ENCODE data around the gene ATP4B. TPM values are rescaled to one million over a fixed set of nuclear protein-coding genes. Genes with fewer than 3 reads are reported as not detected.

Gene ATP4B
- polyA plus RNA-seq, 1 of the 3 experiments (the other 2 are of a cell fraction): not detected

DNA sequence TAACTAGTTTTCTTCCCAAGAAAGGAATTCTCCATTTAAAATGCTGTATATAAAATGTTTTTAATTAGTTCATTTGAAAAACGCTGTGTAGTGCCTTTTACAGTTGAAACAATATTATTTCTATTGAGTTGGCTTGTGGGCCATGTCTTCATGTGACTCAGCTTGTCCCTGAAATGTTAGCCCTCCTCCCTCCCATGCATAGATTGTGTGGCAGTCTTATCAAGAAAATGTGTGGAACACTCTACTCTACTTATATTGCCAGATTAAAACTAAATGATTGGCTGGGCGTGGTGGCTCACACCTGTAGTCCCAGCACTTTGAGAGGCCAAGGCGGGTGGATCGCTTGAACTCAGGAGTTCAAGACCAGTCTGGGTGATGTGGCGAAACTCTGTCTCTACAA is 40.0 kb downstream of the ATP4B start:
- no peak overlapping the region for H3K4me2 ChIP-seq
- H3K4me1 ChIP-seq (ENCODE audit: control insufficient read depth in 1 of 2, insufficient read depth in 2 of 2, low read depth in 1 of 2, low read length in 1 of 2): peaks cover 3 to 15% of the 10 kb centered on the region in 2 experiments; a peak in 2 of 4 replicates
- DNase-seq: no peak
- no peak for TF ChIP-seq GABPA (IDR thresholded peaks at IDR 0.05; ENCODE audit: low read depth)
- no peak for TF ChIP-seq TAF1 (IDR thresholded peaks at IDR 0.05; ENCODE audit: borderline replicate concordance, low read depth, low read length)
- TF ChIP-seq TCF12 (IDR thresholded peaks at IDR 0.05): no peak
- no peak for TF ChIP-seq RXRA (IDR thresholded peaks at IDR 0.05; ENCODE audit: borderline replicate concordance, low read depth)
- no peak for TF ChIP-seq CHD2 (IDR thresholded peaks at IDR 0.05; ENCODE audit: low read length, partially characterized antibody)
- TF ChIP-seq MEF2A (IDR thresholded peaks at IDR 0.05; ENCODE audit: borderline replicate concordance, low read depth): no peak
- TF ChIP-seq SMC3 (IDR thresholded peaks at IDR 0.05; ENCODE audit: low read depth, low read length): no peak
- no peak for TF ChIP-seq EZH2phosphoT487 (IDR thresholded peaks at IDR 0.05; ENCODE audit: borderline replicate concordance, low read depth)
- TF ChIP-seq CTCF (IDR thresholded peaks at IDR 0.05): no peak
- no peak for TF ChIP-seq FOXM1 (IDR thresholded peaks at IDR 0.05; ENCODE audit: low read depth)
- no peak for TF ChIP-seq GATA2 (CRISPR knock-in tag; IDR thresholded peaks at IDR 0.05)
- H3K79me2 ChIP-seq (ENCODE audit: insufficient read depth): peaks cover 67% of the 10 kb centered on the region
- peaks cover 0 to 3% of the 10 kb centered on the region in 2 experiments for H3K36me3 ChIP-seq (replicated peaks in 1 of 2; ENCODE audit: control insufficient read depth in 1 of 2, insufficient read depth in 2 of 2, low read length in 1 of 2)
- H3K27ac ChIP-seq (ENCODE audit: low read depth in 2 of 2, low read length in 1 of 2): no peak overlapping the region
- 95% methylated on average over 5 of the region's 5 CpGs for WGBS (ENCODE audit: low lambda C conversion rate)
- H3K4me3 ChIP-seq (ENCODE audit: low read depth in 2 of 2, low read length in 1 of 2): no peak overlapping the region
- no peaks in the 10 kb centered on the region for H3K9me2 ChIP-seq
- no peak overlapping the region for H2AFZ ChIP-seq (ENCODE audit: low read depth)
- ChIA-PET POLR2A (interaction anchor here (0.6 kb wide), 1 partner anchor 243 kb away, joined by 3 read pairs; no protein-coding TSS in a partner anchor), CTCF (no interaction called here)
- no peak overlapping the region for H3K9ac ChIP-seq
- no peaks in the 10 kb centered on the region for H3F3A ChIP-seq (replicated peaks; ENCODE audit: insufficient read depth)
- no peaks in the 10 kb centered on the region for H3K9me3 ChIP-seq
- peaks cover 50% of the 10 kb centered on the region for H4K20me1 ChIP-seq (ENCODE audit: insufficient read depth)
- no peaks in the 10 kb centered on the region for H3K27me3 ChIP-seq (ENCODE audit: insufficient read depth)

- TF ChIP-seq RFX5 (IDR thresholded peaks at IDR 0.05; ENCODE audit: low read length) (no peak), YY1 (IDR thresholded peaks at IDR 0.05; ENCODE audit: low read depth) (no peak), RAD21 (IDR thresholded peaks at IDR 0.05; ENCODE audit: low read length) (no peak), EZH2phosphoT487 (IDR thresholded peaks at IDR 0.05; ENCODE audit: borderline replicate concordance, low read depth) (no peak)
- TF ChIP-seq, protein P1, sequence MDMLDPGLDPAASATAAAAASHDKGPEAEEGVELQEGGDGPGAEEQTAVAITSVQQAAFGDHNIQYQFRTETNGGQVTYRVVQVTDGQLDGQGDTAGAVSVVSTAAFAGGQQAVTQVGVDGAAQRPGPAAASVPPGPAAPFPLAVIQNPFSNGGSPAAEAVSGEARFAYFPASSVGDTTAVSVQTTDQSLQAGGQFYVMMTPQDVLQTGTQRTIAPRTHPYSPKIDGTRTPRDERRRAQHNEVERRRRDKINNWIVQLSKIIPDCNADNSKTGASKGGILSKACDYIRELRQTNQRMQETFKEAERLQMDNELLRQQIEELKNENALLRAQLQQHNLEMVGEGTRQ (IDR thresholded peaks at IDR 0.05; ENCODE audit: borderline replicate concordance, low read depth, low read length): no peak
- H3K36me3 ChIP-seq (replicated peaks in 1 of 2; ENCODE audit: control insufficient read depth in 1 of 2, insufficient read depth in 2 of 2, low read length in 1 of 2): no peaks in the 10 kb centered on the region
- no peak overlapping the region for H2AFZ ChIP-seq (ENCODE audit: low read depth)
- ChIA-PET CTCF (interaction anchor here (0.9 kb wide), 1 partner anchor 159 kb away, joined by 3 read pairs; no protein-coding TSS in a partner anchor), POLR2A (interaction anchor here (0.7 kb wide), 1 partner anchor 21 kb away, joined by 4 read pairs; no protein-coding TSS in a partner anchor)
- H4K20me1 ChIP-seq (ENCODE audit: insufficient read depth): peaks cover 52% of the 10 kb centered on the region
- WGBS (ENCODE audit: low lambda C conversion rate): 83% methylated on average over 8 of the region's 18 CpGs
- no peaks in the 10 kb centered on the region for H3K27me3 ChIP-seq (ENCODE audit: insufficient read depth)
- H3K9me2 ChIP-seq: no peaks in the 10 kb centered on the region
- H3K9ac ChIP-seq: no peak overlapping the region
- H3F3A ChIP-seq (replicated peaks; ENCODE audit: insufficient read depth): no peaks in the 10 kb centered on the region
- H3K27ac ChIP-seq (ENCODE audit: low read depth in 2 of 2, low read length in 1 of 2): no peak overlapping the region
- no peak for DNase-seq
- peaks cover 75% of the 10 kb centered on the region for H3K79me2 ChIP-seq (ENCODE audit: insufficient read depth)
- H3K4me3 ChIP-seq (ENCODE audit: low read depth in 2 of 2, low read length in 1 of 2): no peak overlapping the region
- 0 out of 2 replicates have a peak overlapping the region, but pooled peaks have one; percentile 19 for H3K4me2 ChIP-seq
- H3K4me1 ChIP-seq (ENCODE audit: control insufficient read depth in 1 of 2, insufficient read depth in 2 of 2, low read depth in 1 of 2, low read length in 1 of 2): peaks cover 3 to 15% of the 10 kb centered on the region in 2 experiments; a peak in 2 of 4 replicates
- H3K9me3 ChIP-seq: no peaks in the 10 kb centered on the region
These were observed 40.8 kb downstream of the ATP4B start for GRCh38 chr13:113616991-113617749.
